Pons (tissue), 1 donor: ENCODE measurements around the gene HIGD1C.
A peak's percentile ranks its signal among the peaks of the same experiment; 100 is the strongest.
"Not testable (repeated sequence)": the region's sequence is repeated elsewhere in the genome, so short reads cannot be mapped to it uniquely, and the experiment has no call there.

Experiments
- DNase-seq: peaks from one replicate; pipeline ENCODE4 v3.0.0-alpha.2; 2016; ENCODE audit warnings: low spot score

Gene HIGD1C

DNA sequence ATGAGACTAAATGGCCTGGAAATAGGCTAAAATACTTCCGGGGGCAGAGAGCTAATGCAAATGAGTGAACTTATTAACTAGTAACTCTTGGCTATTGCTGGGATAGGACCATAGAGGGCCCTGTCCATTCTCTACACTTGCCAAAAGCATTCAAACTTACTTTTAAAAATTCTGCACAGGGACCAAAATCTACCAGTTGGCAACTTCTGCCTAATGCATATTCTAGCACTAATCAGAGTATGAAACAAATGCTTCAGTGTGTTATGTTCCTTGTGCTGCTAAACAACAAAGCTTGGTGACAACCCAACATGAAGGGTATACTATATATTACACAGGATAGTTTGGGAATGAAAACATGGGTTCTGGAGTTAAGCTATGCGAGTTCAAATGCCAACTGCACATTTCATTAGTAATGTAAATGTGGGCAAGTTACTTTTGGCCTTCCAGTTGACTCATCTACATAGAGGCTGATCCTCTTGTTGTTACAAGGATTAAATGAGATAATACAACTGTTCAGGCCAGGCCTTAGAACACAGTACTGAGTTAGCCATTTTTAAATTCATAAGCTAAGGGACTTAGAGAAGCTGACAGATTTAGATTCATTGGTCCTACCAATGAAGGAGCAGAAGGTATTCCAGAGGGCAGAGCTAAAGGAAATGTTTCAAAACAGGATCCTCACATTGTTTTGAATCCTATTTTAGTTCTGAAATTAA lies 32.4 kb downstream of the HIGD1C start:
- DNase-seq: peak; percentile 64

DNA sequence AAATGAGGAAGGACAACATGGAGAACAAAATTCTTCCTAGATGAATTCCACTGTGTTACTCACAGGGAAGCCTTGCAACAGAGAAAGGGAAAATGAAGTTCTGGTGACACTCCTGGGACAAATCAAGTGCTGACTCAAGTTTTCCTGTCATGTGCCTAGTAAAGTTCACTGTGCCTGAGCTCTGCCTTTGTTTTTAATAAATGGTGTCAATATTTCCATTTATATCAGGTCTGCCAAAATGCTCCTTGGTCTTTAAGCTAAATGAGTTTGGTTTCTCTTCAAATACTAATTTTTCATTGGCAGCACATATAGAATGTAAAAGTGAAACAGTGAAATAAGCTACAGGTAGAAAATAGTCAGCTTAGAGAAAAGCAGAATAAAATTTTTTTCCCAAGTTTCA lies 33.0 kb downstream of the HIGD1C start:
- peak; percentile 59 for DNase-seq

DNA sequence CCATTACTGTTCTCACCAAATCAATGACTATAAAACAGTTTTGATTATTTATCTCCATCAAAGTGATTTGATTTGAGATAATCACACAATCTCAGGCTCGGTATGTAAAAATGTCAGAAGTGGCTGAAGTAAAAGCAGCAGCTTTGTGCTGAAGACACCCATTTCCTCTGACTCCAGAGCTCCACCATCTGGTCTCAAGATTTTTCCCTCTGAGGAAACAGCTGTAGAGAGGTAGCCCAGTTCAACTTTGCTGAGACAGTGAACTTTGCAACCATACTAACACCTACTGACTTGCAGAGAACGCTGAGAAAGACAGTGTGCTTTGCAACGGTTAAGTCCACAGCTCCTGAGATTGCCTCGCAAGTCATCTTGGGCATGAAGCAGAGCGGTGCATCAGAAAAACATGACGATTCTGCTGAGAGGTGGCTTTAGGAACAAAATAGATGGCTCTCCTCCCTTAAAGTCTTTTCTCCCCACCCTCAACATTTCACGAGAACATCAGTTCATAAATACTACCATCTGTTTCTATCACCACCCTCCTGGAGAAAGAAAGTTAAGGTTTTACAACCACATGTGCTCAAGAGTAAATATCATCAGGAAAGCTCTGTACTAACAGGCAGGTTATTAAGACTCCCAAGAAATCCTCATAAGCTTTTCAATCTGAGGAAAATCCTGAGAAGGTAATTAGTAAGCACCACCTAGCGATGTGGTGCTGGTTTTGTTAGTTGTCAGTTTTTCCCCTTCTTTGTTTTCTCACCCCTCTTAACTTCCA lies 34.8 kb downstream of the HIGD1C start:
- DNase-seq: peak; percentile 79

DNA sequence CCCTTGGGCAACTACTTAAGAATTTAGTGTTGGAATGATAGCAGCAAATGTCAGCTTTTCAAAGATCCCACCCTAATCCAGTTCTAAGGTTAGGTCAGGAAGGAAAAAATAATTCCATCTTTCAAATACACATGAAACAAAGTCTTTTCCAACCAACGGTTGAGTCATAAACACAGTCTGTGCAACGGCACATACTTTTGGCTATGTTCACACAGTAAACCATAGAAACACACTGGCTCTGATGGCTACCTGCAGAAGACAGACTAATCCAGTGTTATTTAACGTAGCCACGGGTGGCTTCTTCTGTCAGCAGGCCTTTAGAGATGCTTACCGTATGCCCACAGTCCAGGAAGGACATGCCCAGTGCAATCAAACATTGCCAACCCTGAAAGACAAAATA lies 35.7 kb downstream of the HIGD1C start:
- DNase-seq: no peak

DNA sequence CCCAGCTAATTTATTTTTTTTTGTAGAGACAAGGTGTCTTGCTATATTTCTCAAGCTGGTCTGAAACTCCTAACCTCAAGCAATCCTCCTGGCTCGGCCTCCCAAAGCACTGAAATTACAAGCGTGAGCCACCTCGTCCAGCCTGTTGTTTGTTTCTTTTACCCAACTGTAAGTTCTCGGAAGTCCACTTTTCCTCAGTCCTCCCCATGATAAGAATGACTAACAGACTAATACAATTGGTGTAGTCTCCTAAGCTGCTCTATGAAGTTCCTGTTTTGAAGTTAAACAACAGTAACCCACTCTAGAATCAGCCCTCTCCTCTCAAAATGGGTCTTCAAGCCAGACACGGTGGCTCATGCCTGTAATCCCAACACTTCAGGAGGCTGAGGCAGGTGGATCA lies 36.5 kb downstream of the HIGD1C start:
- DNase-seq: no peak

DNA sequence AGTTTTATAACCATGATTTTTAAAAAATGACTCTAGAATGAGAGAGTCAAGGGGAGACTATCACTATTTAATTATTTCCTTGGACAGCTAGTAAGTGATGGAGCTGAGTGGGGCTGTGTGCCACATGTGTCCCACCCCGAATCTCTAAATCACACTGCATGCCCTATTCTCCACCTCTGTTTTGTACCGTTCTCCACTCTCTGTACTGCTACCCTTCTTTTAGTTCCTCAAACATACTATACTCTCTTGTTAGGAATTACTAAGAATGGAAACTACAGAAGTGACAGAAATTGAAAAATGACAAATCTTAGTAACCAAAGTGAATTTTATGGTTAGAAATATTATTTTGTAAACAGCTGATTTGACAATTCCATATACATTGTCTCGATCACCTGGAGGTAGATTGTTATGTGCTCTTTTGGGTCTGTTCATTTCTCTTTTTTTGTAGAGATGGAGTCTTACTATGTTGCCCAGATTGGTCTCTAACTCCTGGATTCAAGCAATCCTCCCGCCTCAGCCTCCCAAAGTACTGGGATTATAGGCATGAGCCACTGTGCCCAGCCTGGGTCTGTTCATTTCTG lies 37.9 kb downstream of the HIGD1C start:
- no peak for DNase-seq

DNA sequence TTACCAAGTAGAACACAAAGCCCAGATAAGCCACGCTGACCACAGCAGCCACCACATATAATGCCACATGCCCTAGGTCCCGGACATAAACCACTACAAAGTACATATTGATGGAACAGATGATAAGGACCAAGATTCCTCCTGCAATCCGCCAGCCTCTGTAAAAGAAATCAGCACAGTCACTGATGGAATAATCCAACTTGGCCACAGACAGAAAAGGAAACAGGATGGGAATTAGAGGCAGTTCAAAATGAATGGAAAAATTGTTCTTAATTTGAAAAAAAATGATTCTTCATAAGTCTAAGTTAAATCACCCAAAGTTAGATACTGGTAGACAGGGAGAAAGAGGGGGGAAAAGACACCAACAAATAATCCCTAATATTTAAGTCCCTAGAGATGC lies 38.4 kb downstream of the HIGD1C start:
- DNase-seq: no peak

DNA sequence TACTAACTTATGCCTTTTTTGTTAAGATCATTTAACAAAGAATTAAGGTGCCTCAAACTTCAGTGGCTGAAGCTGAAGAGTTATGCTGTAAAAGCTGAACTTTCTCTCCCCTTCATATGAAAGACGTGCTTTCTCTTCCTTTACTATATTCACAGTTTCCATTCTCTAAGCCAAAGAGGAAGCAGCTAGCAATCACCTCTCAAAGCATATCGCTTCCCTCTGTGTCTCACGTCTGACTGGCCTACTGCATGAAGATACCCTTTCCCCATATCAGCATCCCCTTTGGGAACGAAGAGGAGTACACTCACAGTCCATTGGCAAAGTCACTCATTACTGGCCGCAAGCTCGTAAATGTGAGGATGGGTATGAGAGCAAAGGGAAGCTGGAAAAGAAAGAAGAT lies 38.9 kb downstream of the HIGD1C start:
- DNase-seq: peak; percentile 16

DNA sequence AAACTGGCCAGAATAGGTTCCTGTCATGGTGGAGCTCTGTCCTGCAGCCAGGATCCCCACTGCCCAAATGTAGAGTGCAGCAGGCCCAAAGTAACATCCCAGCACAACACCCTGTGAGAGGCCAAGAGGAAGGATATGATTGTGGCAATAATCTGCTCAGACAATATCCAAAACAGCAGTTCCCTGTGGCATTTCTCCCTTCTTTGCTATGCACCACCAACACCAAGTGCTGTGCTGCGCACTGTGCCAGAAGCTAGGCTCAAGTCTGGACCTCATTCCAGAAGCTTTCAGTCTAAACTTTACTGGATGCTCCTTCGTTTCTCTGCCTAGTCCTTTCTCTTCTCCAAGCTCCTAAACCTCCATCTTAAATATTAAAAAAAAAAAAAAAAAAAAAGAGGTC lies 40.5 kb downstream of the HIGD1C start:
- peak; percentile 59 for DNase-seq

DNA sequence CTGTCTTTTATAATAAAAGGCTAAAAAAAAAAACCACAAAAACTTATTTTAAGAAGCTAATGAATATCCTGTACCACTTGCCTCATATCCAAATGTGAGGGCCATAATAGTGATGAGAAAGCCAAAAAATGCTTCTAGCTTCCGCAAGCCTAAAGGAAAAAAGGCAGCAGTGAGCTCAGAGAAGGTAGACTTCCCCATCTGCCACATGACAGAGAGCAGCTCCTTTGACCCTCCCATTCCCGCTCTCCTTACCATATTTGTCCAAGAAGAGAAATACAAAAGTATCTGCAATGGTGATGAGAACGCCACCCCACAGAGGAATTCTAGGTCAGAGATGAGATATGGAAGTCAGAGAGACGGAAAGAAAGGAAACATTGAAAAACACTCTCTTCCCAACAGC lies 46.7 kb downstream of the HIGD1C start:
- DNase-seq: no peak

DNA sequence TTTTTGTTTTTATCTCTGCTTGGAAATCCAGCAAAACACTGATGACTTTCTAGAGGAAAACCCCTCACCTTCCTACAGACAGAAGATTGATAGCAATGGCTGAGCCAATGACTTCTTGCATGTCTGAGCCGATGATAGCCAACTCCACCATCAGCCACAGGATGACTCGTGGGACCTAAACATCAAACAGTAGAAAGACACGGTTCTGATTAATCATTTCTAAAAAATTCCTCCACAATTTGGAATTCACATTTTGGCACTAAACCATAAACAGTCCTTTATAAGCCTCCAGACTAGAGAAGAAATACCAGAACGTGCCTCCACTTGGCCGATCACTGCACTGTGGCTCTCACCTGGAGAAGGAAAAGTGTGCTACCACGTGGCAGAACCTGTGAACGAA lies 47.9 kb downstream of the HIGD1C start:
- DNase-seq: no peak

DNA sequence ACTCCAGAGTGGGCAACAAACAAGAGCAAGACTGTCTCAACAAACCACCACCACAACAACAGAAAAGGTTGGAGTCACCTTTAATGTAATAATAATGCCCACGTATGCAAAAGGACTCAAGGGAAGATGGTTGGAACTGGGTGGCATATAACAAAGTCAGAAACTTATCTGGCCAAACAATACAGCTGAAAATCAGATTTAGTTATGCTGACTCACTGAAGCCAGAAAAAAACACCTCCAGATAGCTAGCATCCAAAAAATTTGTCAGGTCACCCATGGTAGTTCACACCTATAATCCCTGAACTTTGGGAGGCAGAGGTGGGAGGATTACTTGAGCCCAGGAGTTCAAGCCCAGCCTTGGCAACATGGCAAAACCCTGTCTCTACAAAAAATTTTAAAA lies 49.5 kb downstream of the HIGD1C start:
- DNase-seq: no peak

DNA sequence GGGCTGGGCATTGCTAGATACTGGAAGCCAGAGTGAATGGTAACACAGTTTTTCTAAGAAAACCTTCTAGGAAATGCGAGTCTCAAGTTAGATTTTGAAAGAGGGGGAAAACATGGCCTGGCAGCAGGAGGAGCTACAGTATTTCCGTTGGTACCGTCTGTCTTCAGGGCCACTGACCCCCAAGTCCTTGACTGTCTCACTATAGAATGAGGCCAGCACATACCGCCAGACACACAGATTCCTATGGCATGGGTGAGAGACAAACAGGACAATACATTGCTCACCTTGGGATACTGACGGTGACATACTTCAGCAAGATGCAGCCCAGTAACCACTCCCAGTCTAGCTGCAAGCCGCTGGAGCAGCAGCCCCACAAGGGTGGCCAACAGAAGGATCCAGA lies 52.2 kb downstream of the HIGD1C start:
- no peak for DNase-seq

DNA sequence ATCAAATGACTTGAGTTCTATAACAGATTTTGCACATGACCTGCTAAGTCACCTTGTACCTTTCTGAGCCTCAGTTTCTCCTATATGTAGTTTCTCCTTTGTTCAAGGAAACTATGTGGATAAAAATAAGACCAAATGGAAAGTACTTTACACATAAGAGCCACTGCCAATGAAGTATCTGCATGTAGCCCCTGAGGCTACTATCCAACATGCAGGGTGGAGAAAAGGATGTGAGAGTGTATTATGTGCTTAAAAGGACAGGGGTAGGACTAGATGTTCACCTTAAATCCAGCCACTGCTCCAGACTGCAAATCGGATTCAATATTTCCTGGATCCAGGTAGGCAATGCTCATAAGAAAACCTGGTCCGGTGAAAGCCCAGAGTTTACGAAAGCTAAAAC lies 52.7 kb downstream of the HIGD1C start:
- no peak for DNase-seq

DNA sequence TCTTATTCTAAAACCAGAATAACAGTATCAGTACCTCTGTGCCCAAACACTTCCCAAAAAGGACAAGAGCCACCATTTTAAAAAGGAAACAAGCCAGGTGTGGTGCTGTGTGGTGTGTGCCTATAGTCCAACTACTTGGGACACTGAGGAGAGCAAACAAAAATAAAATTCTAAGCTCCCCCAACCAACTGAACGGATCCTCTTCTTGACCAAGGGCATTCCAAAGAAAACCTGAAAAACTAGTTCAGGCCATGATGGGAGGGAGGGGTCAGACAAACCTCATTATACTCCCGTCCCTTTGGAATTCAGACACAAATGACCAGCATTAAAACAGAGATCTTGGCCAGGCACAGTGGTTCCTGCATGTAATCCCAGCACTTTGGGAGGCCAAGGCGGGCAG lies 53.3 kb downstream of the HIGD1C start:
- no peak for DNase-seq

DNA sequence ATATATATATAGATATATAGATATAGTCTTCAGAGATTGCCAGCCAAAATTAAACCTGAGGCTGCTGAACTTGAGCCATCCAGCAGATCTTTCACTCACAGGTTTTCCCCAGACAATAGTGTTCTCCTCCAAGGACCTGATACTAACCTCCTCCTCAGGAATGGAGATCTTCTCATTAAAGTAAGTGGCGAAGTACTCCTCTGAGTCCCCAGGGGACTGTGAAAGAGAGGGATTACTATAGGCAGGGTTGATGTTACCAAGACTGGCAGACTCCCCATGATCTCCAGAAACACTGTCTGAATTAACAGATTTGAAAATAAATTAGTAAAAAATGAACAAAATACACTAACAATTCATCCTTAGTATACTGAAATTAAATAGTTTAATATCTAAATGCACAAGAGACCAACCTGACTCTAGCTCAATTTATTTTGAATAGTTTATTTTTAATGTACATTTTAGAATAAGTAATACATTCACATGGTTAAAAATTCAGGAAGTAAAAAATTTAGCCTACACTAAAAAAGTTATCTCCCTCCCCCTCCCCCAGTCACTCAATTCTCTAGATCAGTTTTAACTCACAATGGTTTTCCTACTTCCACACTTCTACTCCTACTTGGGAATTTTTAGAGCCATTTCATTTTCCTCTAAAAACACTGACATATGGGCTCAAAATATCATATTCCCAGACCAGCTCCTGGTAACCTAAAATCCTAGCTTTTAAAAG lies 56.1 kb downstream of the HIGD1C start:
- DNase-seq: no peak

DNA sequence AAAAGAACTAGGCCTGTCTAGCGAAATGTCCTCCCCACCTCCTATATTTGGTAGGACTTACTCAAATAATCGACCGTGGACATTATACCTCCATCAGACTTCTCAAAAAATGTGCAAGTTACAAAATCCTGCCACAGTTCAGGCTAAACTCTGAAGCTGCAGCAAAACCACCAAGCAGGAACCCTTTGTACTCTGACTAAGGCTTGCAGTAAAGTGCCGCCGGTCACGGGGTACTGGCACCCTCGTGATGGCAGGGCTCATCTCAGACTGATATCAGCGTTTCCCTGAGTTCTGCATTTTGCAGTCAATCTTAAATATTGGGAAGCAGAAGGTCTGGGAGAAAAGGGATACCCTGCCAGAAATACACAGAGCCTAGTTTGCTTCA lies 56.7 kb downstream of the HIGD1C start:
- DNase-seq: peak; percentile 93

DNA sequence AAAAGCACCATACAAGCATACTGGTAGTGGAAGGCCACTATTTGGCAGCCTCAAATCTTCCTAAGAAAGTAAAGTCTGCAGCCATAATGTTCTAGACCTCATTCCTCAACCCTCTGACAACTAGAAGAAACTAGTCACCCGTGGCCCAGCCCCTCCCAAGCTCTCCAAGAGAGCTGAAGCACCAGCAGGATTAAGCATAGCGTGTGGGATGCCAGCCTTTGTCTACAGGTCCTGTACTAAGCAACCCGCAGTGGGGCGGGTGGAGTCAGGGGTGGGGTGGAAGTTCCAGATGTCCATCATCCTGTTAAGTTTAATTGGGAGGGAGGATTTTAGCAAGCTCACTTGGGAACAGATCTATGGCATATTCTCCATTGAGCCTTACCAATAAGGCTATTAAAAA lies 59.6 kb downstream of the HIGD1C start:
- DNase-seq: no peak

DNA sequence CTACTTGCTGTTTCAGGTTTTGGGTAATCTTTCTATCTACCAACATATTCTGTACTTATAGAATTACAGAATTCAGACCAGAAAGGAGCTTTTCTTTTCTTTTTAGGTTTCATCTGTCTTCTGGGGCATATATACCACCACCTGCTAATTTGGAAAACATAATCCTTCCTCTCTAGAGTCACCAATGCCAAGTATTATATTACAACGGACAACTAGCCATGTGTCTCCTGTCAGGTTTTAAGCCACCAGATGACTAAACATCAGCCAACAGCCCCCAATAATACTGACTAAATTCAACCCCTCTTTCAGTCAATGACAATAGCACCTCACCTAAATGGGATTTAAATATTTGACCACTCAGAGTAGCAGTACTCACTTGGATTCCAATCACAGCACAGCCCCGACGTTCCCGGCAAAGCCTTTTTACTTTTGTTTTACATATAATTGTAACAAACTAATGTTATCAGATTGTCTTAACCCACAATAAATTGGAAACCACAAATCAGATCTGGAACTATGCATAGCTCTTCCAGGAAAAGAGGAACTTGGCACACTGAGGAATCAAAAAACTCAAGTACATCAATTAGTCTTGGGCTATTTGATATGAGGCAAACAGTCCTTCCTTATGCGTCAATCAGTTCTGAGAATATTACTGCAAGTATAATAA lies 60.4 kb downstream of the HIGD1C start:
- no peak for DNase-seq

DNA sequence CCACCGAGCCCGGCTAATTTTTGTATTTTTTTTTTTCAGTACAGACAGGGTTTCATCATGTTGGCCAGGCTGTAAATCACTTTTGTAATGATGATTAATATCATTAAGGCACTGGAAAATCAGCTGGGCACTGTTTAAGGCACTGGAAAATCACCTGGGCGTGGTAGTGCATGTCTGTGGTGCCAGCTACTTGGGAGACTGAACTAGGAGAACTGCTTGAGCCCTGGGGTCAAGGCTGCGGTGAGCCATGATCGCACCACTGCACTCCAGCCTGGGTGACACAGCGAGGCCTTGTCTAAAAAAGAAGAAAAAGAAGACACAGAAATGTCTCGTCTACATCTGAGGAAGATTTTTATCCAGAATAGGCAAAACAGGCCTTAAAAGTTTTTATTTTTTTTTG lies 61.1 kb downstream of the HIGD1C start:
- DNase-seq: no peak

DNA sequence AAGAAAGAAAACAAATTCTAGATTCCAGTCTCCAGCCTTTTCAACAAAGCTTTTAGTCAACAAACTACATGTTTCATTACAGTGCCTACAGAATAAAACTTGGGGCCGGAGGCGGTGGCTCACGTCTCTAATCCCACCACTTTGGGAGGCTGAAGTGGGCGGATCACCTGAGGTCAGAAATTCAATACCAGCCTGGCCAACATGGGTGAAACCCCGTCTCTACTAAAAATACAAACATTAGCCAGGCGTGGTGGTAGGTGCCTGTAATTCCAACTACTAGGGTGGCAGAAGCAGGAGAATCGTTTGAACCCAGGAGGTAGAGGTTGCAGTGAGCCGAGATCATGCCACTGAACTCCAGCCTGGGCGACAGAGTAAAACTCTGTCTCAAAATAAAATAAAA lies 62.1 kb downstream of the HIGD1C start:
- DNase-seq: not testable (repeated sequence)

DNA sequence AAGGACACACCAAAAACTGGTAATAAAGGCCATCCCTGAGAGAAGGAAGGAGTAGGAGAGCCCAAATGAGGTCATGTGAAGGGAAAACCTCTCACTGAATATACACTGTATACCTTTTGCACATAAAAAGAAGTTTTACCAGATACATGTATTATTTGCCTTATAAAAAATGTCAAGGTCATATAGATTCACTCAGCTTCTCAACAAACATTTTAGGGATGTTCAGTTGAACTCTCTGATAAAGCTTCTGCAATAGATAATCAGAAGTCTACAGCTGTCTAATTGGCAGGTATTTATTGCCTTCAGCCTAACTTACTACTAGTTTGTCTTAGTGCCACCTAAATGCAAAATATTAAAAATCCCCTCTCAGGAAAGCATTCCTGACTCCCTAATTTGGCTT lies 65.1 kb downstream of the HIGD1C start:
- DNase-seq: no peak
